Effector CD8-positive, alpha-beta T cell (primary cell): ENCODE data around the gene INS.

Experiments used
- DNase-seq: peaks from one replicate; lab custom pipeline; 2025; lab: John Stamatoyannopoulos, UW

INS gene

DNA sequence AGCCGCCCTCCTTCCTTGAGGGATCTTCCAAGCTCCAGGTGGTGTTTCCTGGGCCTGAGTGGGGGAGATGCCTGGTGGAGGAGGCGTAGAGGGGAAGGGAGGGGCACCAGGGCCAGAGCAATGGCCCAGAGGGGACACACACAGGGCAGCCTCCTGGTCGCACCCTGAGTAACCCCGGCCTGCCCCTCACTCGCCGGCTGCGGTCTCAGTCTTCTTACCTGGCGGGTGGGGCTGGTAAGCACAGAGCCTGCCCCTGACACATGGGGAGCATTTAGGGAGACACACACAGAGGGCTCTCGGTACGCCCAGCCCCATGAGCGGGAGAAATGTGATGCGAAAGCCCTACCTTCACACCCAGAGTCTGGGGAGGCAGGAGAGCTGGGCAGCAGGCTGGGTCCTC lies 45.7 kb downstream of the INS start:
- DNase-seq = no peak

DNA sequence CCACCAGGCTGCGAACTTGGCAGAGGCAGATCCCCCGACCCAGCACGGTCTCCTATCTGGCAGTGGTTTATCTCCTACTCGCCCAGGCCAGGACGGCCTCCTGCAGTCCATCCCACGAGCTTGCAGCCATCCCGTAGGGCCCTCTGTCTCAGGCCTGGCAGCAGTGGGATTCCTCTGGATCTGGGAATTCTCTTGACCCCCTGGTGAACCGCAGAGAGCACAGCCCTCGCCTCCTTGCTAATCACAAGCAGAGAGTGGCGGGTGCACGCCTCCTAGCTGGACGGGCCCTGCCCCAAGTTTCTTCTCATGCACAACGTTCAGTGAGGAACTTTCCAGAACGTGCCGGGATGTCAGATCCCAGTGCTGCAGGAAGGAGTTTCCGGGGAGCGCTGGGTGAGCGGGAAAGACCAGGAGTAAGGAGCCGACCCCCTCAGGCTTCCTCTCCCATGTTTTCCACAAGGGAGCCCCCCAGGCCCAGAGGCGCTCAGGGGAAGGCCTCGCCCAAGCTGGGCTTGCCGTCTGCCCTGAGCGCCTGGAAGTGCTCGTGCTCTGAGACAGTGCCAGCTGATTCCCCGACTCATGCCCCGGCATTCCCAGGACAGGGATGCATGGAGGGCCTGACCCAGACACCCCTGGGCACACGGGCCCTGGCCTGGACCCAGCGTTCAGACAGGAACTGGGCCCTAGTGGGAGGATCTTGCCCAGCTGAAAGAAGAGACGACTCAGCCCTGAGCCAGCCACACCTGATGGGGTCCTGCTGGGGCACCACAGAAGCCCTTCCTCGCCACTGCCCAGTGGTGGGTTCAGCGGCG lies 46.4 kb downstream of the INS start:
- no peak for DNase-seq

DNA sequence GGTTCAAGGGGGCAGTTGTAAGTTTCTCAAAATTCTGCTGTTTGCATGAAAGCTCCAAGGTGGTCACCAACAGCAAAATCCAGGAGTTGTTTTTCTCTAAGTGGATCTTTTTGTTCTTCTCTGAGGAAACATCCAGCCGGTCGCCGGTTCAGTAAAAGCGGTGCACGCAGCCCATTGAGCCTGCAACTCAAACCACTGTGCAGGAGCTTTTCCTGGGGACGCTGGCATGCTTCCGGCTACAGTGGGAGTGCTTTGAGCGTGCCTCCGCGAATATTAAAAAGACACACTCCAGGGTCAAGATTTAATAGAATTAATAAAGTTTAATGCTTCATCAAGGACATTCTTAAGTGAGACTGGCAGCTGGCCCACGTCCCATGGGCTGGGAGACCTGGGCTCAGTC lies 47.2 kb downstream of the INS start:
- DNase-seq = no peak

GRCh38 chr11:2110521-2110920 lies 50.5 kb downstream of the INS start:
- DNase-seq = no peak
